Hippocampal formation (tissue), 2 donors: ENCODE results near the gene ATP10A.

Experiments
- DNase-seq, 2 donors: peaks; one replicate each; lab custom pipeline; 2025; lab: John Stamatoyannopoulos, UW

Gene ATP10A

DNA sequence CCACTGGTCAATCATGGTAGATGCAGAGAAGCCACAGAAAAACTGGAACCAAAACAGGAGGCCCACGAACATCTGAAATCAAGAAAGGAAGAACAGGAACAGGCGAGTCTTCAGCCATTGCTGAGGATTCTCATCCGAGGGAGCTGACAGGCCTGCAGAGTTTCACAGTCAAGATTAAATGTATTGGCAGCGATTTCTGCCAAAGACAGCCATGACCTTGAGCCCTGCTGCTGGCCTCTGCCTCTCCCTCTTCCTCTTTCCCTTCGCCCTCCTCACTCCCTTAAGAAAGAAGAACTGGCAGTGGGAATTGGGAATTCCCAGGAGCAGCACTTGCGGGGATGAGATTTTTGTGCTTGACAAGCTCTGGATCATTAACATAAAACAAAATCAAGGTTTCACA, 179.7 kb downstream of the ATP10A start:
- no peak for DNase-seq

DNA sequence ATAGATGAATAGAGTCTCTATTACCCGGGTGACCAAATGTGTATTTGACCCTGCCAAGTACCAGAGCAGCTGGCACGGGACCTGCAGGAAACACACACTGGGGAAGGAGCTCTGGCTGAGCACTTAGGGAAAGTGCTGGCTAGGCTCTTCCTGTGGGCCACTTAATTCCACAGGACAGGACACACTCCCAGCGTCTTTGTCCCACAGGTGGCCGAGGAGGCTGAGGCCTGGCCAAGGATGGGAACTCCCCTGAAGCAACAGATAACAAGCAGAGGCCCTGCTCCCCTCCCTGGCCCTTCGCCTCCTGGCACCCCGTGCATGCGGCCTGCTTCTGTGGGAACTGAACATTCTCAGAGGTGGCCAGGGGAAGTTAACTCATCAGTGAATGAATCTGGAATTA, 180.8 kb downstream of the ATP10A start:
- no peak for DNase-seq

DNA sequence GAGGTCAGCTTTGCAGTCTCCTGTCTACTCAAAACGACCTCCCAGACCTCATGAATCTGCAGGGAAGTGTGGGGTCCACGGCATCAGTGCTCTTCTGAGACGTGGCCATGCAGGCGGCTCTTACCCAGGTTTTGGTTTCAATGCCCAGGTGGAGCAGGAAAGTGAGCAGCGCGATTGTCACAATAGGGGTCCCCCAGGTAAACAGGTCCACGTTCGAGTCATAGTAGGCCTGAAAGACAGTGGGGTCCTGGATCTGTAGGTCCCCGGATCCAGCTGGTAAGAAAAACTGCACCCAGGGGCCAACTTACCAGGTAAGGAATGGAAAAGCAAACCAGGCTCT, 182.5 kb downstream of the ATP10A start:
- no peak for DNase-seq

DNA sequence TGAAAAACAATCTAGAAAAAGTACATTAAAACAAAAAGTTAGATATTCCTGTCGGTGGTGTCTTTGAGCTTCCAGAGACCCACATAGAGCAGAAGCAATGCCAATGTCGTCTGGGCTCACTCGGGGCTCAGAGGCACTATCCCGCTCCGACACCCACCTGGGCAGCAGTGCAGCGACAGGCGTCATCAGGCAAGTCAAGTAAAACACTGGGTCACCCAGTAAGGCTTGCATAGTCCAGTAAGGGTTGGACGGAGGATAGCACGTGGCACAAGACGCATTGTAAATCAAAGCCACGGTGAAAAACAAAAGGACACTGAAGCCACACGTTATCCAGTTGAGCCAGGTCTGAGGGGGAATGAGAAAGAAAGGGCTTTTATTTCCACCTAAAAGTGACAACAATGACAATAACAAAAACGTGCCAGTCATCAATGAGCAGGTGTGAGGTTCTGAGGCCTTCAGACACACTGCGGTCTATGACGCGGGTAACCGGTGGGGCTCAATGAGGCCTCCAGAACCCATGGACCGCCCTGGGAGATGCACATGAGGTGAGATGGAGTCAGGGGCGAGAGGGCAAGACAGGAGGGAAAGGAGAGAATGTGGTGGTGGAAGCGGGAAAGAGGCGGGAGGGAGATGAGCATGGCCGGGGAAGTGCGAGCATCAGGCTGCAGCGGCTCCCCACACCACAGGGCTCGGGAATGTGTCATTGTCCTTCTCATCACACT, 183.0 kb downstream of the ATP10A start:
- DNase-seq = no peak

- no peak for DNase-seq
Observed at GRCh38 chr15:25679492-25679891, 183.6 kb downstream of the ATP10A start.

- DNase-seq = no peak
Observed at GRCh38 chr15:25678500-25678855, 184.6 kb downstream of the ATP10A start.

DNA sequence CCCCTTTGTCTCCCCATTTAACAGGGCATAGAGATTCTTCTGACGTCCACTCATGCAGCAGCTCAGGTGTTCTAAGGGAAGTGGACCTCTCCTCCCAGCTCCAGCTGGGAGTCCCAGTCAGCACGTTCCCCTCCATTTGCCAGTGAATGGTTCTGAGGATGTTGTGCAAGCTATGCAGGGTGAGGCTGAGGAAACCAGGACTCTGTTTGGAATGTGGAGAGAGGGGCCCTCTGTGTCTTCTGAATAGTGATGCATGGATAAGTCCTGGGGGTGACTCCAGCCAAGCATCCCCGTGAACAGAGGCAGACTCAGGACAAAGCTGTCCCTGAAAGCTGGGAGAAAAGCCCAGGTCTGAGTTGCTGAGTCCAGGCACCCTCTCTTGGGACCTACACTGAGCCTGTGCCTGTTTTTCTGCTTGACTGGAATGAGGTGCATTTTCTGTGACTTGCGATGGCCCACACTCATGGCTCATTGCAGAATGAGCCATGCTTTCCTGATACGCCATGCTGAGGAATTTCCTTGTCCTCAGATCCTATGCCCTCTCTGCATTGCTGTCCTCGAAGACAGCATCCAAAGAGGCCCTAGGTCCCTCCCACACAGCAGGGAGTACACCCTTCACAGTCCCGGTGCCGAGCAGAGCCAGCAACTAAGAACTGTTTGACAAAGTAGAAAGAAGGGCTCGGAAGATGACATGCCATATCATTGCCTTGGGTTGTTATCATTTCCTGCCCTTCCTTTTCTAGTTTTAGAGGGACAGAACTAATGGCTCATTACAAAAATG, 185.2 kb downstream of the ATP10A start:
- DNase-seq = no peak

- DNase-seq = no peak
Observed at GRCh38 chr15:25676070-25676469, 187.1 kb downstream of the ATP10A start.

- DNase-seq = no peak
Observed at GRCh38 chr15:25675396-25675795, 187.7 kb downstream of the ATP10A start.

GRCh38 chr15:25674913-25675312, 188.2 kb downstream of the ATP10A start:
- DNase-seq = peak; percentile 22

- no peak for DNase-seq
Observed at GRCh38 chr15:25673972-25674371, 189.2 kb downstream of the ATP10A start.

DNA sequence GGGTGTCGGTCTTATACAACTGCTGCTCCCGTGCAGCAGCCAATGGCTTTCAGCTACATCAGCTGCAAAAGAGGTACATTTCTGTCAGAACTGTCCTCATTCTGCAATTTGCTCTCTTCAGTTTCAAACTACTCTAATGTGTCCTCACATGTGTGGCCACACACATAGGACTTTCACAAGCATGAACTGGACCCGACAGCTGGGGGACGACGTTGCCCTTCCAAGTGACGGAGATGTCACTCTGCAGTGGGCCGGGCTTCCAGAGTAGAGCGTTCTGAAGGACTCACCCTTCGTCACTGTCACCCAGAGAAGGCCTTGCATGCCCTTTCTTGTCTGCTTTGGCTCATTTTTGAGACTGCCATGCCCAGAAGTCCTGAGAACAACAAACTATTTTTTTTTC, 189.8 kb downstream of the ATP10A start:
- no peak for DNase-seq

GRCh38 chr15:25671132-25671531, 192.0 kb downstream of the ATP10A start:
- DNase-seq = no peak

DNA sequence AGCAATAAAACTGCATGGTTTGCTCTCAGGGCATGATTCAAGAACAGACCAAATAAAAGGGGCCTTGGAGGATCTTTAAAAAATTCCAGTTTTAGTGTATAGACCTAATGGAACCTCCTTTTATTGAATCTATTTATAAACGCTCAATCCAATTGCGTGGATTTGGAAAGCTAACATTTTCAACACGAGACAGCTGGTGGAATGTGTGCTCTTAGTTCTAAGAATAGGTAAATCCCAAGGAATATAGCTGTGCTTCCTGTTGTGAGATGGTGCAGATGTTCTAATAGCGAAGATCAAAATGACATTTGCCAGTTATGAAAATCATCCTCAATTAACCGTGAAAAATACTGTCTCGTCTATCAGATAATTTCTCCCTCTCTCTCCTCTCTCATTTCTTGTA, 192.5 kb downstream of the ATP10A start:
- no peak for DNase-seq

GRCh38 chr15:25670025-25670554, 193.0 kb downstream of the ATP10A start:
- peak; percentile 41 to 53 for DNase-seq

DNA sequence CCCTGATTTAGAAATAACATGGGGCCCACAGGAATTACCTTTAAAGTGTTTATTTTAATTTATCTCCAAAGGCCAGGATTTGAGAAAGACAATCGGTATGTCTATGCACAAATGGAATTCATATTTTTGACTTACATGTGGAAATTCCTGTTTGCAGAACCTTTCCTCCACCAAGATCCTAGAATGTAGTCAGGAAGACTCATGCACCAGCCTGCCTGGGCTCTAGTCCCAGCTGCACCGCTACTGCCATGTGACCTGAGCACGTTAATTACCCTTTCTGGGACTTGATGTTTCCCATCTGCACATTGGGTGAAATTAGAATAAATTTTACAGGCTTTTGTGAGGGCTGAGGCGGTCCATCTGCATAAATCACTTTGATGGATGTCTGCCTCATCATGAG, 194.2 kb downstream of the ATP10A start:
- DNase-seq = no peak

DNA sequence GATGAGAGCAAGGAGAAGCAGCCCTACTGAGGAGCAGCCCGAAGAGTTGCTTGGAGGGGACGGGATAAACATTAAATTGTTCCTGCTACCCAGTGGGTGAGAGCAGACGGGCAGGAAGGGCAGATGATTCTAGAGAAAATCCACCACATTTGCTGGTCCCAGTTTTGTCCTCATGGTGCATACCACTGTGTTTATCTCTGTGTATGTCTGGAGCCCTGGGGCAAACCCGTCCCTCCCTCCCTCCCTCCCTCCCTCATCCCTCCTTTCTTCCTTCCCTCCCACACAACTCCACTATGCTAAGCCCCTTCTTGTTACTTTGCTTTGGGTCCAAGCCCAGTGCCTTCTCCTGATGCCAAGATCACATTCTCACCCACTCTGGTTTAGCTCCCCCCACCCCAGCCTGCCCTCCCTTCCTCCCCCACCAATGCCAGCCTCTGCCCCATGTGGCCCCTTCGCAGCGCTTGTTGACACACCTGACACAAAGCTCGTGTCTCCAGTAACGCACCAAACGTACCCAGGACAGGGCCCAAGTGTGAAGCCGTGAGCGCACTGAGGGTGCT, 194.8 kb downstream of the ATP10A start:
- no peak for DNase-seq

GRCh38 chr15:25667829-25668228, 195.3 kb downstream of the ATP10A start:
- no peak for DNase-seq

- no peak for DNase-seq
Observed at GRCh38 chr15:25665913-25666312, 197.2 kb downstream of the ATP10A start.

DNA sequence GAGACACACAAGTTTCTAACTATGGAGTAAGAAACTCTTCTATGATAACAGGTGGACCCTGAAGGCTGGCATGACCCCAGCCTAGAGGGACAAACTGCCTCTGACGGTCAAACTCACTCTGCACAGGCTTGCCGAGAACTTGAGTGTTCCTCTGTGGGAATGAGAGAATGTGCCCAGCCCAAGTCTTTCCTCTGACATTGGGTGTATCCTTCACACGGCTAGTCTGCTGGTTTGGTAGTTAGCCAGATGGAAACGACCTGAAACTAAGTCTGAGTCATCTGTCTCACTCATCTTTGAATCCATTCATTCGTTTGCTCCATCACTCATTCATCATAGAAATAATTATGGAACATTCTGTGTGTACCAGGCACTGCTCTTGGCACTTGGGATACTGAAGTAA, 198.4 kb downstream of the ATP10A start:
- DNase-seq = no peak

DNA sequence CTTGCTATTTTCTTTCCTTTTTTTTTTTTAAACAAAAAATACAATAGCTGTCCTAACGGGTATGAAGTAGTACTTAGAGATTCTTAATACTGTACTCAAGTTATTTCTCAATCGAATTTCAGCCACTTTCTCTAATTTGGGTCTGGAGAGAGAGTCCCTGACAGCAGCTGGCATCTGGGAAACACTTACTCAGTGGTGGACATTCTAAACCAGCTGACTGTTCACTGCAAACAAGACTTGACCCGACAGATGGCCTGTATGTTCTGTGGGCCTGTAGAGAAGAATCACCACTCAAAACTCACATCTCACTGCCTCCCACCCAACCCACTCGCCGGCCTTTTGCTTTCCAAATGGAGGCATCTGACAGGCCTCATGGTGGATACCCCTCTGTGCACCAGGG, 199.6 kb downstream of the ATP10A start:
- no peak for DNase-seq

DNA sequence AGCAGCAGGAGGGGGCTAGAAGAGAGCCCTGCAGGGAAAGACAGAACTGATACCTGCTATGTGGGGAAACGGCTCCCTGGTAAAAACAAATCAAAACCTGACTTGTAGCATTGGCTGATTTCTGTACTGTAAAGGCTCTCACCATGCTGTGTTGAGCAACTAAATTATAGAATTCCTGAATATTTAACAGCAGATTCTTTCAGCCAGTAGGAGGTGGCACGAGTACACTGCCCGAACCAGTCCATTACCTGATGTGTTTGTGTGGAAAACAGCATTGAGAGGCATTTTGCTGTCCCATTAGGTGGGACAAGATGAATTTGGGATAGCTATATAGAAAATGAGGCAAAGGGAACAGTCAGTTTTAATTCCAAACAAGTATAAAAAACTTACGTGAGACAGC, 201.2 kb downstream of the ATP10A start:
- no peak for DNase-seq

DNA sequence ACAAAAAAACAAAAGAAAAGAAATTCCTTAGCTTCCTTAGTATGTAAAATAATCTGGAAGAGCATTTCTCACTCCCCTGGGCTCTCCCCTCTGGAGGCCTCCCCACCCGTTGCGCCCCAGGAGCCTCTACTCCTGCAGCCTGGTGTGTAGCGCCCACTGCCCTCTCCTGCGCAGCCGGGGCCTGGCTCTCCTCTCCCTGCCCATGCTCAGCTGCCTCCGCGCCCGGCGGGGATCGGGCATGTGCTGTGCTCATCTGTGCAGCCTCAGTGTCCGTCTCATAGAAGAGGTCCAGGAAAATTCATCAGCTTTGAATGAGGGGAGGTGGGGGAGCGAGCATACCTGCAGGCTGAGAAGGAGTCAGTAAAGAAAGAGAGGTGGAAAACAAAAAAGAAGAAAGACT, 203.9 kb downstream of the ATP10A start:
- DNase-seq = no peak
